Prostate gland (tissue), 2 donors: ENCODE measurements around the gene LRRC41.

Source experiments
- CTCF ChIP-seq, 4 experiments: fragments of 200-600 bp in 2 of 4; fragments of 450-650 bp in 2 of 4; sonication (generic) in 2 of 4; IDR thresholded peaks; 1 replicate in 3 of 4; 2 replicates in 1 of 4; pipeline ENCODE4 v1.5.1; 2016 to 2019; ENCODE audit warnings: antibody characterized with exemption in 4 of 4, mild to moderate bottlenecking in 2 of 4, moderate library complexity in 2 of 4
- POLR2A ChIP-seq: fragments of 450-650 bp; IDR thresholded peaks from one replicate; pipeline ENCODE4 v1.6.1; 2016; ENCODE audit warnings: antibody characterized with exemption, mild to moderate bottlenecking

DNA sequence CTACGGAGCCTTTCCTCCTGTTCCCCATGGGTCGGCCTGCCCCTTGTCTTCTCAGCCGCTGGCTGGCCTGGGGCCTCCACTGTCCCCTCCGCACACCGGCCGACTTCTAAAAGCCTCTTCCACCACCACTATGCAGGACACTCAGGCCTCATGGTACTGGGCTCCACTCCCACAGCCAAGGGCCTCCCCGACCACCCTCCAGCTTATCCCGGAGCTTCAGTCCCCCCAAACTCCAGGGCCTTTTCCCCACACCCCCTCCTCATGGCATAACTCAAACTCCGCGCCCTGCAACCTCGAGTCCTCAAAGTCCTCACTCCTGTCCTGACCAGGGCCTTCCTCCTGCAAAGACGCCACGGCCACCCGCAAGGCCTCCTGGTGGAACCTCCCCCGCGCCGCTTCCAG lies 2.0 kb downstream of the LRRC41 start:
- TF ChIP-seq CTCF (IDR thresholded peaks at IDR 0.05) (no peak), POLR2A (no peak)
